HCT116 (cell line): Measurements from ENCODE around the gene WWOX. TPM values are rescaled to one million over a fixed set of nuclear protein-coding genes. Genes with fewer than 3 reads are reported as not detected.

Experiments used
- ATAC-seq: fragments of 200-7000 bp; cut with Tn5 transposase; 2 replicates; pipeline ENCODE4 v1.9.1; 2020; ENCODE audit warnings: mild to moderate bottlenecking, moderate library complexity
- BruUV-seq: library from RNA; stranded (reverse); fragments of 400-500 nt; replicated peaks from 2 replicates; lab custom pipeline; 2021; lab: Mats Ljungman, UMichigan
- CTCF ChIA-PET: fragments of 300-600 bp; sonication (Branson Sonifier 250); formaldehyde crosslinking; loops from one replicate; lab custom pipeline; 2021; ENCODE audit warnings: antibody characterized with exemption; lab: Charles Lee
- POLR2A ChIA-PET: fragments of 300-600, 350-600 bp; sonication (Branson Sonifier 250); formaldehyde crosslinking; loops from one replicate; lab custom pipeline; 2021; ENCODE audit warnings: antibody characterized with exemption; lab: Charles Lee
- RAD21 ChIA-PET, 2 experiments: fragments of 300-600 bp; sonication (Branson Sonifier 250); formaldehyde crosslinking; loops; one replicate each; lab custom pipeline; 2023; ENCODE audit warnings: low total read pairs in 2 of 2; ENCODE audit not compliant: uncharacterized antibody in 2 of 2, unreplicated experiment in 2 of 2, low non-redundant PET in 1 of 2; lab: Charles Lee
- DNase-seq: peaks from one replicate; pipeline ENCODE4 v3.0.0-alpha.2; 2010; ENCODE audit warnings: low read depth, low spot score
- H2AFZ ChIP-seq: fragments of 200-600 bp; shearing (Covaris generic), sonication (generic); 2 replicates; pipeline ENCODE4 v1.6.1; 2017; ENCODE audit warnings: low read depth, mixed run types, mixed read lengths, antibody characterized with exemption, low read length; ENCODE audit not compliant: poor library complexity, severe bottlenecking
- H3K27ac ChIP-seq: 2 replicates; pipeline ENCODE4 v1.5.1; 2012; ENCODE audit warnings: low read depth, low read length
- H3K27me3 ChIP-seq: fragments of 200-600 bp; sonication (generic); 2 replicates; pipeline ENCODE4 v1.6.1; 2016; ENCODE audit warnings: mixed run types, low read length, mixed read lengths; ENCODE audit not compliant: insufficient read depth
- H3K36me3 ChIP-seq, 2 experiments: fragments of 200-500 bp in 1 of 2; fragments of 200-600 bp in 1 of 2; sonication (Bioruptor generic) in 1 of 2; sonication (generic) in 1 of 2; 2 replicates each; pipeline versions ENCODE4 v1.5.1 to v1.6.1; 2014 to 2016; ENCODE audit warnings: low read length in 2 of 2, inconsistent platforms in 1 of 2, mixed read lengths in 1 of 2, mixed run types in 1 of 2; ENCODE audit not compliant: insufficient read depth in 2 of 2, control insufficient read depth in 1 of 2
- H3K4me1 ChIP-seq, 2 experiments: fragments of 200-600 bp in 1 of 2; sonication (generic) in 1 of 2; 2 replicates each; pipeline versions ENCODE4 v1.5.1 to v1.6.1; 2012 to 2017; ENCODE audit warnings: low read length in 2 of 2, inconsistent platforms in 1 of 2, mild to moderate bottlenecking in 1 of 2, mixed read lengths in 1 of 2, mixed run types in 1 of 2, moderate library complexity in 1 of 2; ENCODE audit not compliant: insufficient read depth in 2 of 2, control insufficient read depth in 1 of 2
- H3K4me2 ChIP-seq: fragments of 200-600 bp; sonication (generic); 2 replicates; pipeline ENCODE4 v1.6.1; 2017; ENCODE audit warnings: mixed run types, low read length, mixed read lengths
- H3K4me3 ChIP-seq, 2 experiments: fragments of 200-600 bp in 1 of 2; sonication (generic) in 1 of 2; replicated peaks in 1 of 2; 2 replicates each; pipeline ENCODE4 v1.5.1; 2011 to 2016; ENCODE audit warnings: low read length in 2 of 2, control low read depth in 1 of 2, low read depth in 1 of 2, mild to moderate bottlenecking in 1 of 2, mixed read lengths in 1 of 2, mixed run types in 1 of 2
- H3K79me2 ChIP-seq: fragments of 200-600 bp; sonication (generic); 2 replicates; pipeline ENCODE4 v1.6.1; 2017; ENCODE audit warnings: mild to moderate bottlenecking, mixed run types, low read length, moderate library complexity, mixed read lengths; ENCODE audit not compliant: insufficient read depth
- H3K9ac ChIP-seq: fragments of 200-600 bp; sonication (generic); 2 replicates; pipeline ENCODE4 v1.6.1; 2016; ENCODE audit warnings: low read length, mixed read lengths
- H3K9me2 ChIP-seq: fragments of 200-600 bp; sonication (generic), shearing (Covaris generic); 2 replicates; pipeline ENCODE4 v1.6.1; 2017; ENCODE audit warnings: mixed run types, mild to moderate bottlenecking, moderate library complexity; ENCODE audit not compliant: insufficient read depth
- H3K9me3 ChIP-seq, 2 experiments: fragments of 200-500 bp in 1 of 2; fragments of 200-600 bp in 1 of 2; sonication (Bioruptor generic) in 1 of 2; sonication (generic) in 1 of 2; 2 replicates each; pipeline ENCODE4 v1.6.1; 2014 to 2017; ENCODE audit warnings: low read length in 2 of 2, mixed read lengths in 2 of 2, inconsistent platforms in 1 of 2, low read depth in 1 of 2, mild to moderate bottlenecking in 1 of 2, mixed run types in 1 of 2, moderate library complexity in 1 of 2; ENCODE audit not compliant: control insufficient read depth in 1 of 2, insufficient read depth in 1 of 2
- H4K20me1 ChIP-seq: fragments of 200-600 bp; sonication (generic), shearing (Covaris generic); 2 replicates; pipeline ENCODE4 v1.6.1; 2017; ENCODE audit warnings: mixed run types, mild to moderate bottlenecking, moderate library complexity; ENCODE audit not compliant: insufficient read depth
- CBX3 ChIP-seq: IDR thresholded peaks from 2 replicates; pipeline ENCODE4 v1.6.1; 2012; ENCODE audit warnings: low read depth
- EGR1 ChIP-seq: IDR thresholded peaks from 2 replicates; pipeline ENCODE4 v1.6.1; 2012; ENCODE audit warnings: low read depth
- ELF1 ChIP-seq: IDR thresholded peaks from 2 replicates; pipeline ENCODE4 v1.6.1; 2012; ENCODE audit warnings: low read depth, borderline replicate concordance
- EZH2 ChIP-seq: fragments of 200-600 bp; sonication (generic); IDR thresholded peaks from 2 replicates; pipeline ENCODE4 v1.6.1; 2017; ENCODE audit warnings: antibody characterized with exemption, mixed run types
- FOSL1 ChIP-seq: IDR thresholded peaks from 2 replicates; pipeline ENCODE4 v1.6.1; 2012; ENCODE audit warnings: low read depth
- JUND ChIP-seq: IDR thresholded peaks from 2 replicates; pipeline ENCODE4 v1.6.1; 2012
- MAX ChIP-seq: IDR thresholded peaks from 2 replicates; pipeline ENCODE4 v1.6.1; 2012
- RAD21 ChIP-seq: IDR thresholded peaks from 2 replicates; pipeline ENCODE4 v1.6.1; 2012; ENCODE audit warnings: low read depth, mild to moderate bottlenecking
- REST ChIP-seq: IDR thresholded peaks from 2 replicates; pipeline ENCODE4 v1.6.1; 2012; ENCODE audit warnings: low read depth
- SIN3A ChIP-seq: IDR thresholded peaks from 2 replicates; pipeline ENCODE4 v1.6.1; 2012; ENCODE audit warnings: low read depth
- SRF ChIP-seq: IDR thresholded peaks from 2 replicates; pipeline ENCODE4 v1.6.1; 2012; ENCODE audit warnings: low read depth
- ZFX ChIP-seq: fragments of 450-650 bp; IDR thresholded peaks from 2 replicates; pipeline ENCODE4 v1.6.1; 2017
- ZNF274 ChIP-seq: fragments of 200-500 bp; sonication (Bioruptor generic); IDR thresholded peaks from 2 replicates; pipeline ENCODE4 v1.6.1; 2014; ENCODE audit warnings: mild to moderate bottlenecking, low read depth, low read length, inconsistent platforms
- intact Hi-C: fragments of 100-400 bp; cut with micrococcal nuclease; formaldehyde crosslinking; loops from 2 replicates; pipeline ENCODE4 v1.10.0; 2022
- total RNA-seq: library from RNA; stranded (reverse); gene quantifications from one replicate; pipeline ENCODE4 v1.2.1, GENCODE V29; 2021; ENCODE audit not compliant: unreplicated experiment

Gene WWOX
- total RNA-seq, 1 experiment from 2014 or later: 13.7 TPM

- Histone ChIP-seq H3K4me1 (no peaks in the 10 kb centered on the region), H3K36me3 (no peaks in the 10 kb centered on the region), H2AFZ (no peak overlapping the region), H3K4me2 (no peak overlapping the region), H3K9me2 (no peaks in the 10 kb centered on the region), H3K9ac (no peak overlapping the region), H4K20me1 (no peaks in the 10 kb centered on the region), H3K27ac (no peak overlapping the region), H3K27me3 (no peaks in the 10 kb centered on the region), H3K4me3 (no peak overlapping the region), H3K9me3 (no peaks in the 10 kb centered on the region), H3K79me2 (no peaks in the 10 kb centered on the region)
- intact Hi-C loops: no loop called here
- ChIA-PET CTCF (no interaction called here), RAD21 (no interaction called here), POLR2A (no interaction called here)
- no peak for TF ChIP-seq MAX
- TF ChIP-seq SRF: no peak
- no peak for TF ChIP-seq ELF1
- no peak for TF ChIP-seq RAD21
- TF ChIP-seq EGR1: no peak
- TF ChIP-seq ZNF274: no peak
- TF ChIP-seq FOSL1: no peak
- no peak for TF ChIP-seq JUND
- TF ChIP-seq REST: no peak
- no peak for TF ChIP-seq SIN3A
- TF ChIP-seq ZFX: no peak
- TF ChIP-seq CBX3: no peak
- TF ChIP-seq EZH2: no peak
- BruUV-seq: no TSS peak
- ATAC-seq (no peak), DNase-seq (no peak)
Observed at GRCh38 chr16:78489631-78490030, 390.2 kb downstream of the WWOX start.
